Heart right ventricle (tissue), 16 donors: ENCODE results near the gene CEBPE. TPM values are rescaled to one million over a fixed set of nuclear protein-coding genes. Genes with fewer than 3 reads are reported as not detected.
A peak's percentile ranks its signal among the peaks of the same experiment; 100 is the strongest.

Experiments used
- ATAC-seq, 8 donors: fragments of 200-7000 bp; cut with Tn5 transposase; one replicate each; pipeline ENCODE4 v1.9.1; 2020; ENCODE audit warnings: mild to moderate bottlenecking in 8 of 8, moderate library complexity in 8 of 8, moderate number of reproducible peaks in 1 of 8
- DNase-seq, 2 donors: peaks; one replicate each; pipeline ENCODE4 v3.0.0-alpha.2; 2020
- H3K27ac ChIP-seq, 10 donors: fragments of 200-600 bp; sonication (generic) in 2 of 10; one replicate each; pipeline versions ENCODE4 v1.5.0 to v1.8.0; 2020 to 2022; ENCODE audit warnings: mild to moderate bottlenecking in 3 of 10
- H3K27me3 ChIP-seq, 7 donors: fragments of 200-600 bp; one replicate each; pipeline ENCODE4 v1.8.0; 2021 to 2022; ENCODE audit warnings: mild to moderate bottlenecking in 2 of 7
- H3K36me3 ChIP-seq, 9 donors: fragments of 200-600 bp; sonication (generic) in 1 of 9; one replicate each; pipeline versions ENCODE4 v1.5.0 to v1.8.0; 2020 to 2022; ENCODE audit warnings: mild to moderate bottlenecking in 2 of 9
- H3K4me1 ChIP-seq, 9 donors: fragments of 200-600 bp; sonication (generic) in 1 of 9; one replicate each; pipeline versions ENCODE4 v1.5.0 to v1.8.0; 2020 to 2022; ENCODE audit warnings: mild to moderate bottlenecking in 4 of 9
- H3K4me3 ChIP-seq, 10 donors: fragments of 200-600 bp; sonication (generic) in 2 of 10; one replicate each; pipeline versions ENCODE4 v1.5.0 to v1.8.0; 2020 to 2022; ENCODE audit warnings: mild to moderate bottlenecking in 7 of 10, moderate library complexity in 2 of 10
- H3K9me3 ChIP-seq, 11 donors: fragments of 200-600 bp in 10 of 11; sonication (generic) in 2 of 11; one replicate each; pipeline versions ENCODE4 v1.5.0 to v1.8.0; 2013 to 2022; ENCODE audit warnings: mild to moderate bottlenecking in 2 of 11, control low read depth in 1 of 11, moderate library complexity in 1 of 11
- WGBS, 2 donors: extraction: QIAGEN DNeasy Blood & Tissue Kit; methylation state at CpG; one replicate each; pipeline ENCODE4 v1.1.7; 2013; ENCODE audit warnings: inconsistent platforms in 1 of 2; 5-methylcytosine and 5-hydroxymethylcytosine counted together
- intact Hi-C, 10 donors: fragments of 100-400 bp; cut with DNase I; formaldehyde crosslinking; loops; one replicate each; pipeline versions ENCODE4 v1.11.1 to v1.14.2; 2022
- polyA plus RNA-seq, 2 donors: library from polyadenylated mRNA; stranded (reverse); fragments of 200-250 nt; gene quantifications; one replicate each; pipeline ENCODE4 v1.2.3, GENCODE V29; 2013
- total RNA-seq, 10 donors: library from RNA; stranded (reverse); fragmentation: NEBNext Ultra II Directional in 3 of 10; extraction: Animal tissue kit (Norgen Biotek cat#: 25700) in 3 of 10; gene quantifications; one replicate each; pipeline versions ENCODE4 v1.2.1 to v1.2.4, GENCODE V29; 2021 to 2023
- TF ChIP-seq, protein P1 (sequence below), 9 donors: fragments of 200-600 bp; sonication (generic) in 2 of 9; IDR thresholded peaks; one replicate each; pipeline versions ENCODE4 v1.5.0 to v1.8.0; 2021 to 2022; ENCODE audit warnings: antibody characterized with exemption in 9 of 9, mild to moderate bottlenecking in 5 of 9, moderate library complexity in 1 of 9
- donor health status: Arrhythmogenic right ventricular cardiomyopathy.
- donor health status: ischemic (EF 13 %, LVEDD 7.1; RV severe dilation, severe dysfunction).
- donor health status: healthy with polysubstance abuse.
- donor health status: DM: no; HTN: yes; CAD: no.
- donor health status: DM: no; HTN: no; CAD: no.
- donor health status: ischemic (EF 25% LVEDD 6.9; RV normal size, moderate dysfunction).
- donor health status: ischemic (EF 25% LVEDD 5.7; RV mildly dilated, moderate dysfunction).
- donor health status: healthy.
- donor health status: DM: yes; HTN: yes; CAD: no.
- donor health status: Ischemic cardiomyopathy.
- donor health status: ischemic (EF 35%, LVEDD 5.7; RV mildly dilated, moderate dysfunction).
- donor health status: nonischemic (EF 11% LVEDD 7.7; RV severe dilation, severe dysfunction).
- donor health status: DM: yes; HTN: yes; CAD: no.
- donor health status: PGD.
- donor health status: ischemic (EF 29% LVEDD 5.4; RV normal size, mild dysfunction).
- donor health status: nonischemic (EF 23%, LVEDD 6.1; RV moderate dilation, normal function).

The CEBPE gene
- total and polyA plus RNA-seq, 12 donors, result 0.07 to 0.53 TPM; not detected in 10

DNA sequence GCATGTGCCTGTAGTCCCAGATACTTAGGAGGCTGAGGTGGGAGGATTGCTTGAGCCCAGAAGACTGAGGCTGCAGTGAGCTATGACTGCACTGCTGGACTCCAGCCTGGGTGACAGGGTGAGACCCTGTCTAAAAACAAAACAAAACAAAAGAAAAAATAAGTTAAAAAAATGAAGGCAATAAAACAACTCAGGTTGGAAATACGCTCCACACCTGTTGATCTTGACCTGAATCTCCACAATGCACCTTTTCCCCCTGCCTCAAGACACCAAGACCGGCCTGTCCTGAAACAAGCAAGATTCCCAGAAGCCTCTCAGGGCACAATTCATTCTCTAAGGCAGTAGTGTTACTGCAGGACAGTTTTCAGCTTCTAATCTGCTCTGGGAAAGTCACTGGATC lies 20.8 kb upstream of the CEBPE start:
- DNase-seq (no peak), ATAC-seq (no peak)
- WGBS, 2 donors, result 89 to 97% methylated on average over 2 of the region's 2 CpGs
- intact Hi-C loops, result no loop called here
- Histone ChIP-seq H3K27ac (no peak overlapping the region), H3K9me3 (no peaks in the 10 kb centered on the region), H3K4me3 (no peak overlapping the region), H3K4me1 (peaks cover 0 to 25% (median 12%) of the 10 kb centered on the region in 9 donors), H3K36me3 (peaks cover 0 to 46% (median 0%) of the 10 kb centered on the region in 9 donors), H3K27me3 (no peaks in the 10 kb centered on the region)
- TF ChIP-seq, protein P1, sequence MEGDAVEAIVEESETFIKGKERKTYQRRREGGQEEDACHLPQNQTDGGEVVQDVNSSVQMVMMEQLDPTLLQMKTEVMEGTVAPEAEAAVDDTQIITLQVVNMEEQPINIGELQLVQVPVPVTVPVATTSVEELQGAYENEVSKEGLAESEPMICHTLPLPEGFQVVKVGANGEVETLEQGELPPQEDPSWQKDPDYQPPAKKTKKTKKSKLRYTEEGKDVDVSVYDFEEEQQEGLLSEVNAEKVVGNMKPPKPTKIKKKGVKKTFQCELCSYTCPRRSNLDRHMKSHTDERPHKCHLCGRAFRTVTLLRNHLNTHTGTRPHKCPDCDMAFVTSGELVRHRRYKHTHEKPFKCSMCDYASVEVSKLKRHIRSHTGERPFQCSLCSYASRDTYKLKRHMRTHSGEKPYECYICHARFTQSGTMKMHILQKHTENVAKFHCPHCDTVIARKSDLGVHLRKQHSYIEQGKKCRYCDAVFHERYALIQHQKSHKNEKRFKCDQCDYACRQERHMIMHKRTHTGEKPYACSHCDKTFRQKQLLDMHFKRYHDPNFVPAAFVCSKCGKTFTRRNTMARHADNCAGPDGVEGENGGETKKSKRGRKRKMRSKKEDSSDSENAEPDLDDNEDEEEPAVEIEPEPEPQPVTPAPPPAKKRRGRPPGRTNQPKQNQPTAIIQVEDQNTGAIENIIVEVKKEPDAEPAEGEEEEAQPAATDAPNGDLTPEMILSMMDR (IDR thresholded peaks at IDR 0.05), result no peak

GRCh38 chr14:23137813-23138535 lies 18.9 kb upstream of the CEBPE start:
- 61 to 65% methylated on average over 6 of the region's 6 CpGs for WGBS, 2 donors
- Histone ChIP-seq H3K36me3 (peaks cover 0 to 45% (median 0%) of the 10 kb centered on the region in 9 donors), H3K27ac (no peak overlapping the region), H3K4me1 (peaks cover 0 to 19% (median 6%) of the 10 kb centered on the region in 9 donors), H3K4me3 (no peak overlapping the region), H3K9me3 (no peaks in the 10 kb centered on the region), H3K27me3 (no peaks in the 10 kb centered on the region)
- ATAC-seq, result no peak
- TF ChIP-seq, protein P1 (IDR thresholded peaks at IDR 0.05), result no peak
- intact Hi-C loops, result no loop called here
- no peak for DNase-seq

DNA sequence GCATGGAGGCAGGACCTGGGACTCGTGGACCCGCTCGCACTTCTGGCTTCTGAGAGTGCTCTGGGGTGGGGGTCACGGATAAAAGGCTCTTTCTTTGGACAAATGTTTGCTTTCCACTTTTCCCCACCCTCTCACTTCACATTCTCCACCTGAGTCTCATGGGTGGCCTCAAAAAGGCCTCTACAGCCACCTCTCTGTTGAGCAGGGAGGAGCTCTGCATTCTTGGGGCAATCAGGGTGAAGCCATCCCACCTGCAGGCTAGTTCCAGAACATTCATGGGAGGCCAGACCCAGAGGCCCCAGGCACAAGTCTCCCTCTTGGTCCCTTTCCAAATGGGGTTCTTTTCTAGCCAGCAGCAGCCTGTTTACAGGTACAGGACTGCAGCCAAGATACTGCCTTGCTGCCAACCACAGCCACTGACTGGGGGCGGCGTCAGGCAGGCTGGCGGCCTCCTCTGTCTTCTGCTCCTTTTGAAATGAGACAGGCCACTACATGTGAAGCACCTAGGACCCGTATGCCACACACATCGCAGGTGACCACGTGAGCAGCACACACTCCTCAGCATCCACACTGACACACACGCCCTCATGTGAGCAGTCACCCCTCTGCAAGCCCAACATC lies 18.2 kb upstream of the CEBPE start:
- H3K4me3 ChIP-seq, result no peak overlapping the region
- ATAC-seq (peak in 5 of 8 donors; percentile 34 to 56 (median 38)), DNase-seq (no peak)
- no peaks in the 10 kb centered on the region for H3K27me3 ChIP-seq
- H3K27ac ChIP-seq, result no peak overlapping the region
- 70 to 74% methylated on average over 11 of the region's 11 CpGs for WGBS, 2 donors
- TF ChIP-seq, protein P1 (IDR thresholded peaks at IDR 0.05), result no peak
- intact Hi-C loops, result no loop called here
- no peaks in the 10 kb centered on the region for H3K9me3 ChIP-seq
- peaks cover 0 to 39% (median 0%) of the 10 kb centered on the region in 9 donors for H3K36me3 ChIP-seq
- H3K4me1 ChIP-seq, result peaks cover 0 to 12% (median 3%) of the 10 kb centered on the region in 9 donors

GRCh38 chr14:23136566-23137133 lies 17.6 kb upstream of the CEBPE start:
- peak in 2 of 8 donors; percentile 11 to 26 for ATAC-seq
- H3K27ac ChIP-seq, result no peak overlapping the region
- no peak overlapping the region for H3K4me3 ChIP-seq
- DNase-seq, result no peak
- 79 to 84% methylated on average over 16 of the region's 16 CpGs for WGBS, 2 donors
- TF ChIP-seq, protein P1 (IDR thresholded peaks at IDR 0.05), result no peak
- intact Hi-C loops, result no loop called here
- H3K27me3 ChIP-seq, result no peaks in the 10 kb centered on the region
- H3K4me1 ChIP-seq, result peaks cover 0 to 7% (median 0%) of the 10 kb centered on the region in 9 donors
- no peaks in the 10 kb centered on the region for H3K9me3 ChIP-seq
- peaks cover 0 to 40% (median 0%) of the 10 kb centered on the region in 9 donors for H3K36me3 ChIP-seq
